Parathyroid adenoma (tissue), 2 donors: Measurements from ENCODE around the gene PRPF40A.

Source experiments
- H2AFZ ChIP-seq: fragments of 300-600 bp; sonication (generic); one replicate; pipeline ENCODE4 v1.7.0; 2017; ENCODE audit warnings: antibody characterized with exemption, mild to moderate bottlenecking
- H3K27ac ChIP-seq: fragments of 300-600 bp; sonication (generic); one replicate; pipeline ENCODE4 v1.7.0; 2017
- H3K27me3 ChIP-seq: fragments of 300-600 bp; sonication (generic); one replicate; pipeline ENCODE4 v1.7.0; 2017; ENCODE audit warnings: low read length; ENCODE audit not compliant: control insufficient read depth, insufficient read depth
- H3K36me3 ChIP-seq: fragments of 300-600 bp; sonication (generic); one replicate; pipeline ENCODE4 v1.7.0; 2017; ENCODE audit warnings: low read length; ENCODE audit not compliant: control insufficient read depth, insufficient read depth
- H3K4me1 ChIP-seq: fragments of 300-600 bp; sonication (generic); one replicate; pipeline ENCODE4 v1.7.0; 2017; ENCODE audit warnings: control low read depth
- H3K4me2 ChIP-seq: fragments of 300-600 bp; sonication (generic); one replicate; pipeline ENCODE4 v1.7.0; 2017; ENCODE audit warnings: low read length
- H3K4me3 ChIP-seq: fragments of 300-600 bp; sonication (generic); one replicate; pipeline ENCODE4 v1.7.0; 2017; ENCODE audit warnings: low read depth, low read length
- H3K79me2 ChIP-seq: fragments of 300-600 bp; sonication (generic); one replicate; pipeline ENCODE4 v1.7.0; 2017; ENCODE audit warnings: control low read depth
- H3K9ac ChIP-seq: fragments of 300-600 bp; sonication (generic); one replicate; pipeline ENCODE4 v1.7.0; 2017; ENCODE audit warnings: mild to moderate bottlenecking
- H3K9me3 ChIP-seq: fragments of 300-600 bp; sonication (generic); one replicate; pipeline ENCODE4 v1.7.0; 2017; ENCODE audit warnings: low read length; ENCODE audit not compliant: control insufficient read depth
- TF ChIP-seq, protein P1 (sequence below): fragments of 300-600 bp; sonication (generic); IDR thresholded peaks from one replicate; pipeline ENCODE4 v1.7.0; 2017; ENCODE audit warnings: antibody characterized with exemption, mild to moderate bottlenecking
- donor health status: primary hyperparathyroidism.

Gene PRPF40A

GRCh38 chr2:152710713-152711112 lies 6.5 kb downstream of the PRPF40A start:
- H3K4me3 ChIP-seq, result no peak overlapping the region
- no peak overlapping the region for H3K9ac ChIP-seq
- H3K27me3 ChIP-seq, result no peaks in the 10 kb centered on the region
- no peak overlapping the region for H2AFZ ChIP-seq
- peaks cover 55% of the 10 kb centered on the region for H3K79me2 ChIP-seq
- no peaks in the 10 kb centered on the region for H3K36me3 ChIP-seq
- H3K9me3 ChIP-seq, result no peaks in the 10 kb centered on the region
- H3K4me1 ChIP-seq, result peaks cover 14% of the 10 kb centered on the region
- TF ChIP-seq, protein P1, sequence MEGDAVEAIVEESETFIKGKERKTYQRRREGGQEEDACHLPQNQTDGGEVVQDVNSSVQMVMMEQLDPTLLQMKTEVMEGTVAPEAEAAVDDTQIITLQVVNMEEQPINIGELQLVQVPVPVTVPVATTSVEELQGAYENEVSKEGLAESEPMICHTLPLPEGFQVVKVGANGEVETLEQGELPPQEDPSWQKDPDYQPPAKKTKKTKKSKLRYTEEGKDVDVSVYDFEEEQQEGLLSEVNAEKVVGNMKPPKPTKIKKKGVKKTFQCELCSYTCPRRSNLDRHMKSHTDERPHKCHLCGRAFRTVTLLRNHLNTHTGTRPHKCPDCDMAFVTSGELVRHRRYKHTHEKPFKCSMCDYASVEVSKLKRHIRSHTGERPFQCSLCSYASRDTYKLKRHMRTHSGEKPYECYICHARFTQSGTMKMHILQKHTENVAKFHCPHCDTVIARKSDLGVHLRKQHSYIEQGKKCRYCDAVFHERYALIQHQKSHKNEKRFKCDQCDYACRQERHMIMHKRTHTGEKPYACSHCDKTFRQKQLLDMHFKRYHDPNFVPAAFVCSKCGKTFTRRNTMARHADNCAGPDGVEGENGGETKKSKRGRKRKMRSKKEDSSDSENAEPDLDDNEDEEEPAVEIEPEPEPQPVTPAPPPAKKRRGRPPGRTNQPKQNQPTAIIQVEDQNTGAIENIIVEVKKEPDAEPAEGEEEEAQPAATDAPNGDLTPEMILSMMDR, result no peak
- H3K4me2 ChIP-seq, result no peak overlapping the region
- no peak overlapping the region for H3K27ac ChIP-seq

- no peak overlapping the region for H2AFZ ChIP-seq
- H3K4me1 ChIP-seq, result peaks cover 18% of the 10 kb centered on the region
- no peak overlapping the region for H3K4me2 ChIP-seq
- H3K27me3 ChIP-seq, result no peaks in the 10 kb centered on the region
- no peak overlapping the region for H3K9ac ChIP-seq
- H3K36me3 ChIP-seq, result no peaks in the 10 kb centered on the region
- no peak overlapping the region for H3K27ac ChIP-seq
- H3K9me3 ChIP-seq, result no peaks in the 10 kb centered on the region
- H3K4me3 ChIP-seq, result no peak overlapping the region
- H3K79me2 ChIP-seq, result peaks cover 57% of the 10 kb centered on the region
- TF ChIP-seq, protein P1, result no peak
Observed at GRCh38 chr2:152708742-152709141, 8.5 kb downstream of the PRPF40A start.

GRCh38 chr2:152706477-152707021 lies 10.7 kb downstream of the PRPF40A start:
- H3K27ac ChIP-seq, result no peak overlapping the region
- H2AFZ ChIP-seq, result no peak overlapping the region
- H3K4me2 ChIP-seq, result no peak overlapping the region
- peaks cover 18% of the 10 kb centered on the region for H3K4me1 ChIP-seq
- H3K27me3 ChIP-seq, result no peaks in the 10 kb centered on the region
- H3K9me3 ChIP-seq, result no peaks in the 10 kb centered on the region
- peaks cover 72% of the 10 kb centered on the region for H3K79me2 ChIP-seq
- TF ChIP-seq, protein P1, result no peak
- H3K4me3 ChIP-seq, result no peak overlapping the region
- no peaks in the 10 kb centered on the region for H3K36me3 ChIP-seq
- H3K9ac ChIP-seq, result no peak overlapping the region

DNA sequence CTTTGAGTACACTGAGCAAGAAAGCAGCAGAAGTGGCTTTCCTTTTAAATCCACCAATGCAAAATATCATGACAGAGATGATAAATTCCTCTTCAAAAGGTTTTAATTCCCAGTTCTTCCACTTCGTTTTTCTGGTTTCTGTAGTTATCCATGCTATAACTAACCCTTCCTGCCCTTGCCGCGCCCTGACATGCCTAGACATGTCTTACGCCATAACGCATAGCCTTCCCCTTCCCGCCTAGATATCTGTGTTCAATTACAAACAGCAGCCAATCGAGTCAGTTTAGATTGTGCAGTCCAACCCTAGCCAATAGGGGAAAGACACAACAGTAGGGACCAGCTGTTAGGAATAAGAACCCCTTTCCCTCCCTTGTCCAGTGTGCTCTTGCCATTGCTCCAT lies 16.1 kb downstream of the PRPF40A start:
- no peak overlapping the region for H3K4me3 ChIP-seq
- TF ChIP-seq, protein P1, result no peak
- H3K79me2 ChIP-seq, result peaks cover 40% of the 10 kb centered on the region
- peaks cover 5% of the 10 kb centered on the region for H3K4me1 ChIP-seq
- H3K9me3 ChIP-seq, result no peaks in the 10 kb centered on the region
- no peaks in the 10 kb centered on the region for H3K27me3 ChIP-seq
- H3K36me3 ChIP-seq, result no peaks in the 10 kb centered on the region
- H2AFZ ChIP-seq, result no peak overlapping the region
- no peak overlapping the region for H3K4me2 ChIP-seq
- H3K27ac ChIP-seq, result no peak overlapping the region
- no peak overlapping the region for H3K9ac ChIP-seq

DNA sequence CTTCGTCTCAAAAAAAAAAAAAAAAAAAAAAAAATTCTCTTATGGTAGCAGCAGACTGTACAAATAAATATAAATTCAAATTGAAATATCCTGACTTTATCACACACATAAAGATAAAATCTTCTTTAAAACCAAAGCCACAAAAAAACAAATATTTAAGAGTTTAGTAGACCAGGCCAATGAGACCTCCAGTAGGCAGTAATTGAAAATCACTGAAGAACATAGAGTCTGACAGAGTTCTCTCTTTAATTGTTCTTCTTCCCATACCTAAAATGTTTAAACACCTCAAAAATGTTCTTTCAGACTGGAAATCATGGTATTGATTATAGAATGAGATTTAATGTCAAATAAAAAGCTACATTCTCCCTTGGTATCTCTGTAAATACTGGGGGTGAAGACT lies 20.8 kb downstream of the PRPF40A start:
- Histone ChIP-seq H3K9me3 (no peaks in the 10 kb centered on the region), H2AFZ (no peak overlapping the region), H3K4me1 (no peaks in the 10 kb centered on the region), H3K4me2 (no peak overlapping the region), H3K27me3 (no peaks in the 10 kb centered on the region), H3K79me2 (peaks cover 6% of the 10 kb centered on the region), H3K9ac (no peak overlapping the region), H3K4me3 (no peak overlapping the region), H3K36me3 (no peaks in the 10 kb centered on the region), H3K27ac (no peak overlapping the region)
- TF ChIP-seq, protein P1, result no peak
